RWPE1 (cell line): ENCODE measurements around the gene ONECUT2.

Experiments used
- CTCF ChIA-PET: fragments of 350-600 bp; sonication (Branson Sonifier 250); formaldehyde crosslinking; extraction: SDS; loops from one replicate; lab custom pipeline; 2021; lab: Yijun Ruan, JAX
- POLR2A ChIA-PET: fragments of 400-600 bp; formaldehyde crosslinking; extraction: SDS; loops from one replicate; lab custom pipeline; 2020; ENCODE audit warnings: antibody characterized with exemption; ENCODE audit not compliant: low non-redundant PET; lab: Yijun Ruan, JAX
- DNase-seq: peaks from one replicate; pipeline ENCODE4 v3.0.0; 2012; ENCODE audit warnings: low spot score
- H3K27ac ChIP-seq: fragments of 450-650 bp; 2 replicates; pipeline ENCODE4 v1.5.1; 2017
- CTCF ChIP-seq: fragments of 450-650 bp; conservative IDR thresholded peaks from 2 replicates; pipeline ENCODE4 v1.5.1; 2017; ENCODE audit warnings: low read depth, mild to moderate bottlenecking

Gene ONECUT2

GRCh38 chr18:57497372-57498294, 62.5 kb downstream of the ONECUT2 start:
- TF ChIP-seq CTCF, result no peak
- no peak for DNase-seq
- H3K27ac ChIP-seq, result no peak overlapping the region
- CTCF ChIA-PET, result no interaction called here
- POLR2A ChIA-PET, result no interaction called here

GRCh38 chr18:57498682-57499256, 63.6 kb downstream of the ONECUT2 start:
- no peak for DNase-seq
- no peak for TF ChIP-seq CTCF
- POLR2A ChIA-PET, result no interaction called here

GRCh38 chr18:57502624-57503023, 67.5 kb downstream of the ONECUT2 start:
- H3K27ac ChIP-seq, result no peak overlapping the region
- CTCF ChIA-PET, result no interaction called here
- POLR2A ChIA-PET, result interaction anchor here (0.7 kb wide), 1 partner anchor 10 kb away, joined by 8 read pairs; no protein-coding TSS in a partner anchor
- no peak for DNase-seq
- no peak for TF ChIP-seq CTCF

More at GRCh38 chr18:57498682-57499256, 63.6 kb downstream of the ONECUT2 start:
- CTCF ChIA-PET, result interaction anchor here (0.9 kb wide), 1 partner anchor 11 kb away, joined by 3 read pairs; no protein-coding TSS in a partner anchor
- H3K27ac ChIP-seq, result no peak overlapping the region

- CTCF ChIA-PET, result interaction anchor here (0.6 kb wide), 1 partner anchor 10 kb away, joined by 3 read pairs; no protein-coding TSS in a partner anchor
- H3K27ac ChIP-seq, result no peak overlapping the region
- POLR2A ChIA-PET, result no interaction called here
- no peak for DNase-seq
- TF ChIP-seq CTCF, result no peak
Measured at GRCh38 chr18:57505231-57505630, 70.1 kb downstream of the ONECUT2 start.

- POLR2A ChIA-PET, result no interaction called here
- CTCF ChIA-PET, result interaction anchor here (0.7 kb wide), 1 partner anchor 230 kb away, joined by 5 read pairs; no protein-coding TSS in a partner anchor
- DNase-seq, result no peak
- TF ChIP-seq CTCF, result no peak
- H3K27ac ChIP-seq, result no peak overlapping the region
Measured at GRCh38 chr18:57516056-57516455, 80.9 kb downstream of the ONECUT2 start.

- POLR2A ChIA-PET, result no interaction called here
- DNase-seq, result no peak
- CTCF ChIA-PET, result interaction anchor here (0.6 kb wide), 1 partner anchor 69 kb away, joined by 3 read pairs; no protein-coding TSS in a partner anchor
- no peak overlapping the region for H3K27ac ChIP-seq
- no peak for TF ChIP-seq CTCF
Measured at GRCh38 chr18:57518533-57518932, 83.4 kb downstream of the ONECUT2 start.
